NCI-H2107 treated with DMSO at 0.1 percent for 48 hours (cell line): ENCODE results near the gene MTARC1.

ENCODE experiments used
- DNase-seq: peaks from one replicate; lab custom pipeline; 2025; ENCODE audit not compliant: unreplicated experiment; lab: John Stamatoyannopoulos, UW

Gene MTARC1

GRCh38 chr1:220786337-220787068 lies at the start of gene MTARC1:
MTARC1 (plus strand) TSS chr1:220786913; CDS start chr1:220786945, 32 bp downstream.
- DNase-seq = peak; percentile 60

- DNase-seq = no peak
These were observed 45.4 kb upstream of the MTARC1 start for GRCh38 chr1:220741349-220741748.

- DNase-seq = no peak
These were observed 44.9 kb upstream of the MTARC1 start for GRCh38 chr1:220741825-220742224.

GRCh38 chr1:220742520-220742919 lies 44.2 kb upstream of the MTARC1 start:
- no peak for DNase-seq

GRCh38 chr1:220746851-220747250 lies 39.9 kb upstream of the MTARC1 start:
- DNase-seq = no peak

- DNase-seq = no peak
These were observed 39.1 kb upstream of the MTARC1 start for GRCh38 chr1:220747437-220748088.

- peak; percentile 89 for DNase-seq
These were observed 38.4 kb upstream of the MTARC1 start, which contains the start of gene MTARC2 for GRCh38 chr1:220748089-220748934. MTARC2 (plus strand) TSS chr1:220748322; CDS start chr1:220748532, 210 bp downstream.

- DNase-seq = no peak
These were observed 37.8 kb upstream of the MTARC1 start for GRCh38 chr1:220748936-220749335.

GRCh38 chr1:220750131-220750515 lies 36.6 kb upstream of the MTARC1 start:
- DNase-seq = no peak

- DNase-seq = no peak
These were observed 35.6 kb upstream of the MTARC1 start for GRCh38 chr1:220751111-220751510.

- no peak for DNase-seq
These were observed 32.3 kb upstream of the MTARC1 start for GRCh38 chr1:220754212-220754917.

- no peak for DNase-seq
These were observed 31.8 kb upstream of the MTARC1 start for GRCh38 chr1:220754918-220755295.

GRCh38 chr1:220755309-220755708 lies 31.4 kb upstream of the MTARC1 start:
- DNase-seq = no peak

- DNase-seq = no peak
These were observed 29.3 kb upstream of the MTARC1 start for GRCh38 chr1:220757441-220757840.

- no peak for DNase-seq
These were observed 27.6 kb upstream of the MTARC1 start for GRCh38 chr1:220759147-220759546.

- DNase-seq = peak; percentile 47
These were observed 24.9 kb upstream of the MTARC1 start for GRCh38 chr1:220761688-220762427.

- DNase-seq = no peak
These were observed 22.0 kb upstream of the MTARC1 start for GRCh38 chr1:220764757-220765156.

GRCh38 chr1:220767312-220768125 lies 19.2 kb upstream of the MTARC1 start:
- no peak for DNase-seq

GRCh38 chr1:220768126-220768601 lies 18.5 kb upstream of the MTARC1 start:
- DNase-seq = no peak
